Fibroblast of skin of scalp (primary cell): ENCODE data around the gene GOLIM4.
"Not testable (repeated sequence)": the region's sequence is repeated elsewhere in the genome, so short reads cannot be mapped to it uniquely, and the experiment has no call there.

Source experiments
- DNase-seq: peaks from one replicate; pipeline ENCODE4 v3.0.0-alpha.2; 2013

GOLIM4 gene

GRCh38 chr3:168073842-168074605, 21.7 kb downstream of the GOLIM4 start:
- DNase-seq, result no peak

GRCh38 chr3:168072323-168072650, 23.4 kb downstream of the GOLIM4 start:
- DNase-seq, result no peak

GRCh38 chr3:168071591-168072322, 24.0 kb downstream of the GOLIM4 start:
- peak; percentile 90 for DNase-seq

- DNase-seq, result no peak
Measured at GRCh38 chr3:168070919-168071318, 24.8 kb downstream of the GOLIM4 start.

- no peak for DNase-seq
Measured at GRCh38 chr3:168068346-168068745, 27.4 kb downstream of the GOLIM4 start.

- DNase-seq, result no peak
Measured at GRCh38 chr3:168066882-168067281, 28.8 kb downstream of the GOLIM4 start.

GRCh38 chr3:168065569-168065968, 30.2 kb downstream of the GOLIM4 start:
- no peak for DNase-seq

GRCh38 chr3:168063122-168063521, 32.6 kb downstream of the GOLIM4 start:
- DNase-seq, result no peak

GRCh38 chr3:168062679-168063078, 33.0 kb downstream of the GOLIM4 start:
- DNase-seq, result no peak

- no peak for DNase-seq
Measured at GRCh38 chr3:168061332-168061996, 34.3 kb downstream of the GOLIM4 start.

- peak; percentile 22 for DNase-seq
Measured at GRCh38 chr3:168060317-168060716, 35.4 kb downstream of the GOLIM4 start.

GRCh38 chr3:168058481-168058880, 37.2 kb downstream of the GOLIM4 start:
- DNase-seq, result no peak

GRCh38 chr3:168056398-168057230, 39.1 kb downstream of the GOLIM4 start:
- DNase-seq, result not testable (repeated sequence)

GRCh38 chr3:168054447-168054846, 41.3 kb downstream of the GOLIM4 start:
- DNase-seq, result no peak

- DNase-seq, result no peak
Measured at GRCh38 chr3:168053115-168053514, 42.6 kb downstream of the GOLIM4 start.

- DNase-seq, result no peak
Measured at GRCh38 chr3:168052515-168052914, 43.2 kb downstream of the GOLIM4 start.

- peak; percentile 59 for DNase-seq
Measured at GRCh38 chr3:168051531-168052471, 43.9 kb downstream of the GOLIM4 start.

- no peak for DNase-seq
Measured at GRCh38 chr3:168051070-168051469, 44.7 kb downstream of the GOLIM4 start.

- DNase-seq, result peak; percentile 17
Measured at GRCh38 chr3:168049367-168049974, 46.3 kb downstream of the GOLIM4 start.

- DNase-seq, result no peak
Measured at GRCh38 chr3:168048414-168049330, 47.1 kb downstream of the GOLIM4 start.
